Karpas-422 (cell line): Measurements from ENCODE around the gene CPLANE1. TPM values are rescaled to one million over a fixed set of nuclear protein-coding genes. Genes with fewer than 3 reads are reported as not detected.
"Not testable (repeated sequence)": the region's sequence is repeated elsewhere in the genome, so short reads cannot be mapped to it uniquely, and the experiment has no call there.

Experiments
- DNase-seq: peaks from one replicate; pipeline ENCODE4 v3.0.0-alpha.2; 2015
- H2AFZ ChIP-seq: fragments of 200-600 bp; sonication (generic); 2 replicates; pipeline ENCODE4 v1.6.1; 2014; ENCODE audit warnings: antibody characterized with exemption, low read length, mixed read lengths
- H3K27ac ChIP-seq: fragments of 200-600 bp; sonication (generic); 2 replicates; pipeline ENCODE4 v1.5.1; 2014; ENCODE audit warnings: mild to moderate bottlenecking, low read length, moderate library complexity
- H3K27me3 ChIP-seq: fragments of 200-600 bp; sonication (generic); 2 replicates; pipeline ENCODE4 v1.6.1; 2014; ENCODE audit warnings: low read length, mixed read lengths
- H3K36me3 ChIP-seq: fragments of 200-600 bp; sonication (generic); 2 replicates; pipeline ENCODE4 v1.6.1; 2014; ENCODE audit warnings: low read length, mixed read lengths; ENCODE audit not compliant: insufficient read depth
- H3K4me1 ChIP-seq: fragments of 200-600 bp; sonication (generic); 2 replicates; pipeline ENCODE4 v1.6.1; 2014; ENCODE audit warnings: mild to moderate bottlenecking, low read length, mixed read lengths
- H3K4me2 ChIP-seq: fragments of 200-600 bp; sonication (generic); 2 replicates; pipeline ENCODE4 v1.6.1; 2014; ENCODE audit warnings: low read length, low read depth, mild to moderate bottlenecking; ENCODE audit not compliant: poor library complexity, severe bottlenecking
- H3K4me3 ChIP-seq: fragments of 200-600 bp; sonication (generic); 2 replicates; pipeline ENCODE4 v1.5.1; 2014; ENCODE audit warnings: mild to moderate bottlenecking, antibody characterized with exemption, low read length, mixed read lengths
- H3K79me2 ChIP-seq: fragments of 200-600 bp; sonication (generic); 2 replicates; pipeline ENCODE4 v1.6.1; 2014; ENCODE audit warnings: mild to moderate bottlenecking, low read length, mixed read lengths
- H3K9ac ChIP-seq: fragments of 200-600 bp; sonication (generic); 2 replicates; pipeline ENCODE4 v1.6.0; 2014; ENCODE audit warnings: low read length
- H3K9me2 ChIP-seq: fragments of 200-600 bp; sonication (generic), shearing (Covaris generic); replicated peaks from 2 replicates; pipeline ENCODE4 v1.6.0; 2014; ENCODE audit warnings: mild to moderate bottlenecking, low read length, moderate library complexity; ENCODE audit not compliant: insufficient read depth
- H3K9me3 ChIP-seq: fragments of 300-700, 200-600 bp; sonication (generic); 2 replicates; pipeline ENCODE4 v1.6.1; 2014; ENCODE audit warnings: low read length, mixed read lengths
- H4K20me1 ChIP-seq: fragments of 200-600 bp; sonication (generic); 2 replicates; pipeline ENCODE4 v1.6.1; 2014; ENCODE audit warnings: mild to moderate bottlenecking, antibody characterized with exemption, low read length, low read depth; ENCODE audit not compliant: insufficient read depth
- total RNA-seq: library from RNA; depleted of rRNA; stranded (reverse); fragments of >200 nt; shearing (Covaris generic); gene quantifications from 2 replicates; pipeline ENCODE4 v1.2.3, GENCODE V29; 2014; ENCODE audit warnings: low replicate concordance

The CPLANE1 gene
- total RNA-seq, 1 experiment from 2014 or later: 0.04 TPM

GRCh38 chr5:37086466-37087173 lies 162.6 kb downstream of the CPLANE1 start:
- no peaks in the 10 kb centered on the region for H4K20me1 ChIP-seq
- H3K9me2 ChIP-seq: no peaks in the 10 kb centered on the region
- DNase-seq: no peak

DNA sequence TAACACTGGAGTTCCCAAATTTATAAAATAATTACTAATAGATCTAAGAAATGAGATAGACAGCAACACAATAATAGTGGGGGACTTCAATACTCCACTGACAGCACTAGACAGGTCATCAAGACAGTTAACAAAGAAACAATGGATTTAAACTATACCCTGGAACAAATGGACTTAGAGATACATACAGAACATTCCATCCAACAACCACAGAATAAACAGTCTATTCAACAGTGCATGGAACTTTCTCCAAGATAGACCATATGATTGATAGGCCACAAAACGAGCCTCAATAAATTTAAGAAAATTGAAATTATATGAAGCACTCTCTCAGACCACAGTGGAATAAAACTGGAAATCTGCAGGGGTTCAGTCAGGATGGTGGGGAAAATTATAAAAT lies 163.2 kb downstream of the CPLANE1 start:
- not testable (repeated sequence) for H3K27me3 ChIP-seq, H2AFZ ChIP-seq, H3K4me2 ChIP-seq, H3K9me3 ChIP-seq, H3K36me3 ChIP-seq, H3K9me2 ChIP-seq, H3K4me1 ChIP-seq, H4K20me1 ChIP-seq, DNase-seq, H3K4me3 ChIP-seq, H3K9ac ChIP-seq, H3K79me2 ChIP-seq, H3K27ac ChIP-seq

More at GRCh38 chr5:37086466-37087173, 162.6 kb downstream of the CPLANE1 start:
- Histone ChIP-seq H3K9me3 (no peaks in the 10 kb centered on the region), H3K36me3 (no peaks in the 10 kb centered on the region), H3K4me2 (no peak overlapping the region), H3K9ac (no peak overlapping the region), H3K27ac (no peak overlapping the region), H3K79me2 (no peaks in the 10 kb centered on the region), H2AFZ (no peak overlapping the region), H3K27me3 (no peaks in the 10 kb centered on the region), H3K4me1 (no peaks in the 10 kb centered on the region), H3K4me3 (no peak overlapping the region)

- not testable (repeated sequence) for H3K9ac ChIP-seq, H2AFZ ChIP-seq
Measured at GRCh38 chr5:37082977-37083376, 166.2 kb downstream of the CPLANE1 start.

DNA sequence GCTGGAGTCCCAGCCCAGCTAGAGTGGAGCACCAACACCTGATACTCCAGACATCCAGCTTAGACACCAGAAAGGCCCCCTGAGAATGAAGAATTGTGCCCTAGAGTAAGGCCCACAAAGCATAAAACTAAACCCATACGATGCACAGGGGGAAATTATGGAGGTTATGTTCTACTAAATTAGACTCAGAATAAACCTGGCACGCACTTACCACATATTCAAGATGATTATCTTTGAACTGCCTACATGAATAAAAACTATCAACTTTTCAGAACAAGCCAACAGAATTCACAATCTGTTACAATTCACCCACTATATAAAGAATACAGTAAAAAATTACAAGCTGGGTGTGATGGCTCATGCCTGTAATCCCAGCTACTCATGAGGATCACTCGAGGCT lies 168.5 kb downstream of the CPLANE1 start:
- Histone ChIP-seq H3K4me2 (no peak overlapping the region), H3K9ac (no peak overlapping the region), H3K27me3 (no peaks in the 10 kb centered on the region), H3K4me1 (no peaks in the 10 kb centered on the region), H2AFZ (no peak overlapping the region), H3K36me3 (no peaks in the 10 kb centered on the region), H3K27ac (no peak overlapping the region), H4K20me1 (no peaks in the 10 kb centered on the region), H3K9me3 (no peaks in the 10 kb centered on the region), H3K4me3 (no peak overlapping the region), H3K9me2 (no peaks in the 10 kb centered on the region), H3K79me2 (no peaks in the 10 kb centered on the region)
- no peak for DNase-seq

More at GRCh38 chr5:37082977-37083376, 166.2 kb downstream of the CPLANE1 start:
- not testable (repeated sequence) for H3K36me3 ChIP-seq, H3K79me2 ChIP-seq, DNase-seq, H3K9me3 ChIP-seq, H3K9me2 ChIP-seq, H3K4me3 ChIP-seq, H3K4me1 ChIP-seq, H3K27me3 ChIP-seq, H3K4me2 ChIP-seq, H4K20me1 ChIP-seq, H3K27ac ChIP-seq

DNA sequence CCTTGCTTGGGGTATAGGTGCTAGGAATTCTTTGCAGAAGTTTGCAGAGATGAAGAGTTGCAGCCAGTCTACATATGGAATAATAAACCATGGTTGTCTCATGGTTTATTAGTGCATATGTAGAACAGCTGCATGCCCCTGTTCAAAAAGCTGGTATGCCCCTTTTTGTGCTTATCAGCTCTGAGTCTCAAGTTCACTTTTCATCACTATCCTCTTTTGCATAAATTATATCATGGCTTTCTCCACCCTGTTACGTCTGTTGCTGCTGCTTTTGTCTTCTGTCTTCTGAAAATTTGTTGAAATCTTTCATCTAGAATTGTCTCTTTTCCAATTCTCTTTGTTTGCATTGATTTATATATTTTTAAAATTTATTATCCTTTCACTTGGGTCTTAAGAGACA lies 172.0 kb downstream of the CPLANE1 start:
- Histone ChIP-seq H3K27ac (no peak overlapping the region), H3K9ac (no peak overlapping the region), H3K4me1 (no peaks in the 10 kb centered on the region), H3K4me2 (no peak overlapping the region), H4K20me1 (no peaks in the 10 kb centered on the region), H3K4me3 (no peak overlapping the region), H3K9me3 (no peaks in the 10 kb centered on the region), H2AFZ (no peak overlapping the region), H3K9me2 (no peaks in the 10 kb centered on the region), H3K79me2 (no peaks in the 10 kb centered on the region), H3K27me3 (no peaks in the 10 kb centered on the region), H3K36me3 (no peaks in the 10 kb centered on the region)
- DNase-seq: no peak

DNA sequence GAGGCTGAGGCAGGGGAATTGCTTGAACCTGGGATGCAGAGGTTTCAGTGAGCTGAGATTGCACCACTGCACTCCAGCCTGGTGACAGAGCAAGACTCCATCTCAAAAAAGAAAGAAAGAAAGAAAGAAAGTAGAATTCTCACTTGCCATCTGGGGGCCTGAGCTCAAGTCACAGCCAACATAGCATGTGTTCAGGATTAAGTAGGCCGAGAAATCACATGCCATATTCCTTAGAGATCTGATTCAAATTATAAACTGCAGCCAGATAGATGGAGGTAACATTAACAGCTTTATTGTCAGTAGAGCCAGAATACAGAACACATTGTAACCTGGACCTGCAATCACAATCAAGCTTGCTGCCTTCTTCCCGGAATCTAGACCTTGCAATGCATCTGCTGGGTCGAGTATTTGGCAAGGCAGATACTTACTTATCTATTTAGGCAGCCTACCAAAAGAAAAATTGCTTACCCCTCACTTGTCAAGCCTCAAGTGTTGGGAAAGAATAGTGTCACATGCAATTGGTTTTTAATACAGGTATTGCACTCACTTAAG lies 173.7 kb downstream of the CPLANE1 start:
- no peak for DNase-seq
- Histone ChIP-seq H3K27ac (no peak overlapping the region), H3K9me3 (no peaks in the 10 kb centered on the region), H3K4me1 (no peaks in the 10 kb centered on the region), H3K9me2 (no peaks in the 10 kb centered on the region), H4K20me1 (no peaks in the 10 kb centered on the region), H2AFZ (no peak overlapping the region), H3K27me3 (no peaks in the 10 kb centered on the region), H3K36me3 (no peaks in the 10 kb centered on the region), H3K4me2 (no peak overlapping the region), H3K9ac (no peak overlapping the region), H3K4me3 (no peak overlapping the region), H3K79me2 (no peaks in the 10 kb centered on the region)

DNA sequence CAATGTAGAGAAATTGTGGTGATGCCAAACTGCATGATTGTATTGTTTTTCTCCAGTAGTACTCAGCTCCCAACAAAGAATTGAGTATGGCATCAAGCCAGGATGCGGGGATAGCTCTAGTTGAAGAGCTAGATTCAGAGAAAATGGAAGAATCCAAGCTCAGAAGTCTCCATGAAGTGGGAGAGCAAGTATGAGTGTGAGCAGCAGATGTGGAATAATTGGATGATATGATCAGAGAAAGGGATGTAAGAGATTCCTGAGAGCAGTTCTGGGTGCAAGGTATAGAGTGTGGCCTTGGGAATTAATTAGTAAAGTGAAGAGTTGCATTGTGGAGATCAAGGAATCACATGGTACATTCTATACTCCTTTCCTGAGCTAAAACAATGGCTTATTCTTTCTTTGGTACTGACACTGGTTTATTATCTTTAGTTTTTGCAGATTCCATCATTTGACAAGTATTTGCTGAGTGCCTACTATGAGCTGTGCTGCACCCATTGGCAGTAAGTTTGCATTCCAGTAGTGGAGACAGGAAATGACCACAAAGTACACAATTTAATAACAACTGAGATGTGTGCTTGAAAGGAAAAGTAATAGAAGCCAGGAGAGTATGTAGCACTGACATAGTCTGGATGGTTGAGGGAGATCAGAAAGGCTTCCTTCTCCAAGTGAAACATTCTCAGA lies 177.1 kb downstream of the CPLANE1 start:
- Histone ChIP-seq H3K79me2 (no peaks in the 10 kb centered on the region), H3K9me2 (no peaks in the 10 kb centered on the region), H3K27me3 (no peaks in the 10 kb centered on the region), H3K36me3 (no peaks in the 10 kb centered on the region), H3K27ac (no peak overlapping the region), H3K9me3 (no peaks in the 10 kb centered on the region), H3K4me2 (no peak overlapping the region), H2AFZ (no peak overlapping the region), H4K20me1 (no peaks in the 10 kb centered on the region), H3K4me1 (no peaks in the 10 kb centered on the region), H3K4me3 (no peak overlapping the region), H3K9ac (no peak overlapping the region)
- no peak for DNase-seq

DNA sequence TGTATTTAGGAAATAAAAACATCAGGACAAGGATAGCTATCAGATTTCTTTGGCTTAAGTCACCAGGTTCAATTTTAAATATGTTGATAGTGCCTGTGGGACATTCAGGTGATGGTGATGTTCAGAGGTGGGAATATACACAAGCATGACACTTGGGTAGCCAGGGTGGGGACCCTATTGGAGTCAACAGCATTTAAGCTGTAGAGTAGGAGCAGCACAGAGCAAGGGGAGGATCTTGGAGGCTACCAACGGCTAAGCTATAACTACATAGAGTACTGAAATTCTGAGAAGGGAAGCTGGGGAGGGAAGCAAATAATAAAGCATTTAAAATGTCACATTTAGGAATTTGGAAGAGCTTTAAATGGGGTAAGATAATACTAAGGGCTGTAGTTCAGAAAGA lies 177.7 kb downstream of the CPLANE1 start:
- no peak overlapping the region for H3K9ac ChIP-seq
- H3K4me1 ChIP-seq: no peaks in the 10 kb centered on the region
- no peak overlapping the region for H3K4me3 ChIP-seq
- no peaks in the 10 kb centered on the region for H3K27me3 ChIP-seq
- no peaks in the 10 kb centered on the region for H3K79me2 ChIP-seq
- no peaks in the 10 kb centered on the region for H4K20me1 ChIP-seq
- no peaks in the 10 kb centered on the region for H3K36me3 ChIP-seq
- H3K27ac ChIP-seq: no peak overlapping the region
- H2AFZ ChIP-seq: no peak overlapping the region
- no peaks in the 10 kb centered on the region for H3K9me2 ChIP-seq
- DNase-seq: no peak
- no peak overlapping the region for H3K4me2 ChIP-seq
- no peaks in the 10 kb centered on the region for H3K9me3 ChIP-seq
